HepG2 (cell line): Measurements from ENCODE around the gene PCYT2. TPM values are rescaled to one million over a fixed set of nuclear protein-coding genes. Genes with fewer than 3 reads are reported as not detected.

Experiments used
- ARHGAP35 ChIP-seq: sonication (generic); formaldehyde crosslinking; IDR thresholded peaks from 2 replicates; pipeline ENCODE4 v1.9.0; 2022; ENCODE audit warnings: mild to moderate bottlenecking, inconsistent platforms, moderate library complexity, missing genetic modification reagents, borderline replicate concordance
- CREM ChIP-seq, 2 experiments: sonication (generic) in 1 of 2; formaldehyde crosslinking in 1 of 2; IDR thresholded peaks; 2 replicates each; pipeline versions ENCODE4 v1.4.0 to v1.6.1; 2016 to 2020; ENCODE audit warnings: antibody characterized with exemption in 1 of 2, mild to moderate bottlenecking in 1 of 2, missing genetic modification reagents in 1 of 2
- FOXA1 ChIP-seq, 2 experiments: fragments of 450-650 bp in 1 of 2; sonication (generic) in 1 of 2; formaldehyde crosslinking in 1 of 2; IDR thresholded peaks; 2 replicates each; pipeline versions ENCODE4 v1.4.0 to v1.6.1; 2016 to 2020; ENCODE audit warnings: missing genetic modification reagents in 1 of 2
- FOXJ3 ChIP-seq: sonication (generic); formaldehyde crosslinking; IDR thresholded peaks from 2 replicates; pipeline ENCODE4 v1.4.0; 2020; ENCODE audit warnings: missing genetic modification reagents, mild to moderate bottlenecking, borderline replicate concordance
- GLMP ChIP-seq: sonication (generic); formaldehyde crosslinking; IDR thresholded peaks from 2 replicates; pipeline ENCODE4 v1.9.0; 2021; ENCODE audit warnings: missing genetic modification reagents, mild to moderate bottlenecking, borderline replicate concordance
- GPBP1L1 ChIP-seq: sonication (generic); formaldehyde crosslinking; IDR thresholded peaks from 2 replicates; pipeline ENCODE4 v1.5.0; 2020; ENCODE audit warnings: mild to moderate bottlenecking, missing genetic modification reagents
- HNF1A ChIP-seq, 2 experiments: sonication (generic) in 1 of 2; formaldehyde crosslinking in 1 of 2; IDR thresholded peaks; 2 replicates each; pipeline versions ENCODE4 v1.4.0 to v1.6.1; 2016 to 2020; ENCODE audit warnings: borderline replicate concordance in 1 of 2, low read depth in 1 of 2, mild to moderate bottlenecking in 1 of 2, missing genetic modification reagents in 1 of 2
- PRPF4 ChIP-seq: fragments of 200-400 bp; formaldehyde crosslinking; IDR thresholded peaks from 2 replicates; pipeline ENCODE4 v1.6.1; 2016; ENCODE audit warnings: low read length, low read depth; ENCODE audit not compliant: poor library complexity, severe bottlenecking
- RBFOX2 ChIP-seq: fragments of 200-400 bp; formaldehyde crosslinking; IDR thresholded peaks from 2 replicates; pipeline ENCODE4 v1.6.1; 2017; ENCODE audit warnings: low read depth, mild to moderate bottlenecking, low read length
- RFXAP ChIP-seq: sonication (generic); formaldehyde crosslinking; IDR thresholded peaks from 2 replicates; pipeline ENCODE4 v1.4.0; 2020; ENCODE audit warnings: missing genetic modification reagents, borderline replicate concordance
- SNAPC4 ChIP-seq: sonication (generic); formaldehyde crosslinking; IDR thresholded peaks from 2 replicates; pipeline ENCODE4 v1.4.0; 2020; ENCODE audit warnings: mild to moderate bottlenecking, missing genetic modification reagents
- SRSF1 ChIP-seq: fragments of 200-400 bp; formaldehyde crosslinking; optimal IDR thresholded peaks from 2 replicates; pipeline ENCODE3; 2017; ENCODE audit warnings: mild to moderate bottlenecking, low read depth, low read length, moderate library complexity
- SYNCRIP ChIP-seq: fragments of 200-400 bp; formaldehyde crosslinking; IDR thresholded peaks from 2 replicates; pipeline ENCODE4 v1.6.1; 2018; ENCODE audit warnings: mild to moderate bottlenecking, low read depth, low read length; ENCODE audit not compliant: insufficient read depth
- ZNF225 ChIP-seq: sonication (generic); formaldehyde crosslinking; IDR thresholded peaks from 2 replicates; pipeline ENCODE4 v1.4.0; 2020; ENCODE audit warnings: mild to moderate bottlenecking, missing genetic modification reagents
- ZNF326 ChIP-seq: sonication (generic); formaldehyde crosslinking; IDR thresholded peaks from 2 replicates; pipeline ENCODE4 v1.4.0; 2020; ENCODE audit warnings: missing genetic modification reagents, borderline replicate concordance
- polyA plus RNA-seq, 8 experiments: library from polyadenylated mRNA; depleted of rRNA in 3 of 8; stranded (reverse) in 7 of 8; unstranded in 1 of 8; fragments of >200 nt; fragmentation: Illumina TruSeq in 4 of 8; extraction: Trizol in 4 of 8; gene quantifications; 2 replicates each; pipeline versions ENCODE4 v1.2.1 to v1.2.3, GENCODE V29; 2011 to 2016; ENCODE audit warnings: low read depth in 4 of 8, missing spikeins in 1 of 8, mixed read lengths in 1 of 8; ENCODE audit not compliant: insufficient read depth in 1 of 8
- total RNA-seq, 5 experiments: library from RNA; depleted of rRNA; stranded (reverse); fragments of >200 nt; fragmentation: Illumina TruSeq; extraction: Trizol; gene quantifications; 2 replicates each; pipeline ENCODE4 v1.2.3, GENCODE V29; 2016; ENCODE audit warnings: low read depth in 1 of 5

The PCYT2 gene
- total and polyA plus RNA-seq, 2 of the 13 experiments (the other 11 are each of a cell fraction or from before 2014, with no cell fraction given), result 147 to 297 TPM

- TF ChIP-seq GPBP1L1 (CRISPR knock-in tag) (no peak), RFXAP (0 out of 2 replicates have a peak, but pooled peaks have one; percentile 52), PRPF4 (no peak), RBFOX2 (peak; percentile 85; the same call in 1 of the 2 replicates), FOXA1 (IDR thresholded peaks at IDR 0.05) (no peak), FOXA1 (CRISPR knock-in tag; IDR thresholded peaks at IDR 0.05) (peak; percentile 26; the same call in 1 of the 2 replicates), GLMP (CRISPR knock-in tag) (no peak), ZNF225 (no peak), CREM (IDR thresholded peaks at IDR 0.05) (peak; percentile 54; the same call in 1 of the 2 replicates), CREM (CRISPR knock-in tag; IDR thresholded peaks at IDR 0.05) (no peak), SYNCRIP (no peak), HNF1A (IDR thresholded peaks at IDR 0.05; ENCODE audit: low read depth) (no peak), HNF1A (CRISPR knock-in tag; IDR thresholded peaks at IDR 0.05; ENCODE audit: borderline replicate concordance) (peak; percentile 20; the same call in 1 of the 2 replicates), ARHGAP35 (CRISPR knock-in tag) (no peak), ZNF326 (CRISPR knock-in tag) (no peak), SRSF1 (peak; percentile 31), FOXJ3 (CRISPR knock-in tag) (no peak), SNAPC4 (peak; percentile 51; the same call in 1 of the 2 replicates)
Measured at GRCh38 chr17:81926451-81927151, 15.4 kb upstream of the PCYT2 start (continued).
